Measurements from ENCODE around the gene UBALD2.

- no peak for TF ChIP-seq CTCF (IDR thresholded peaks at IDR 0.05; ENCODE audit: poor library complexity, severe bottlenecking)
- TF ChIP-seq EZH2 (IDR thresholded peaks at IDR 0.05; ENCODE audit: borderline replicate concordance, insufficient read depth, low read length, poor library complexity, severe bottlenecking): no peak
- TF ChIP-seq RAD21 (conservative IDR thresholded peaks at IDR 0.05): no peak
- TF ChIP-seq EP300 (conservative IDR thresholded peaks at IDR 0.05; ENCODE audit: poor library complexity, severe bottlenecking): no peak
- no peak for TF ChIP-seq TAF1 (IDR thresholded peaks at IDR 0.05; ENCODE audit: low read depth)
These were observed 12.4 kb downstream of the UBALD2 start for GRCh38 chr17:76277300-76278267.
